Activated CD4-positive, alpha-beta T cell treated with anti-CD3 and anti-CD28 coated beads, Interleukin-2, amount 50 U/mL, for 4 hours (primary cell): Measurements from ENCODE around the gene CLTC.

ENCODE experiments used
- DNase-seq, 2 experiments: peaks; one replicate each; pipeline ENCODE4 v3.0.0-alpha.2; 2020

Gene CLTC

DNA sequence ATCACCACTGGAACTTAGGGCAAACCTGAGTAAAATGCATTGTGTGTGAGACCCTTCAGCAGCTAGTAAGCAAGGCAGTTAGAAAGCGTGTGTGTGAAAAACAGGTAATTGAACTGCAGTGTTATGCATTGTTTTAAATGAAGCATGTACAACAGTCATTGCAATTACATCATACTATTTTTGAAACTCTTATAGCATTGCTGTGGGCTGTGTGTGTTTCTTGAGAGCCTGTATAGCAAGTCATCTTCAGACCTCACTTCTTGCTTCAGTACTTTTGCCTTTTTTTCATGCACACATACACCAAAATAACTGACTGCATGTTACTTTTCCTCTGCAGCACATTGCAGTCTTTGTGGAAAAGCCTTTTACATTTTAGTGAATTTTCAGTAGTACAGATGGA, 68.3 kb downstream of the CLTC start:
- no peak for DNase-seq

DNA sequence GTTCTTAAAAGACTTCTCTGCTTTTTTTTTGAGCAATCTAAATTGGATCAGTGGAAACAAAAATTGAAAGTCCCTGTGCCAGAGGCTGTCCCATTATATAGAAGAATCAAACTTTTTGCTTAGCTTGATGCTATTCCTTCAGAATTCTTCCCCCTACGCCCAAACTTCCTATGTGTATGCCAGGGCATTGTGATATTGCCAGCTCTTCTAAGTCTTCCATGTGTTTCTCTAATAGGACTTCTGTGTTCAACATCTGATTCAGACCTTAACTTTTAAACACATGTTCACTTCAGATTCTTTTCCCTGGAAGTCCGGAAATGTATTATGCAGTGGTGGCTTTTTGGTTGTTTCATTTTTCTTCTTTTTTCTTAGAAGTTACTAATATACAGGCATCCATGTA, 68.8 kb downstream of the CLTC start:
- DNase-seq = no peak

DNA sequence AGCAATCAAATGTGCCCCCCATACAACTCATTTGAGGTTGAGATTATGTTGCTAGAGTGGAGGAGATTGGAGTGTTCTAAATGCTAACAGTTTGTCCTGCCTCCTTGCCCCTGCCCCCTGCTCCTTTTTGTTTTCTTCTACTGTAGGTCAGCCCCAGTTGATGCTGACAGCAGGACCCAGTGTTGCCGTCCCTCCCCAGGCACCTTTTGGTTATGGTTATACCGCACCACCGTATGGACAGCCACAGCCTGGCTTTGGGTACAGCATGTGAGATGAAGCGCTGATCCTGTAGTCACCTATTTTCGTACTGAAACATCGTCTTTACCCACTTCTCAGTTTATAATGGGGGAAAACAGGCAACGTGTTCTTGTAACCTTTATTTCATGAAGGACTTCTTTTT, 73.9 kb downstream of the CLTC start:
- no peak for DNase-seq

DNA sequence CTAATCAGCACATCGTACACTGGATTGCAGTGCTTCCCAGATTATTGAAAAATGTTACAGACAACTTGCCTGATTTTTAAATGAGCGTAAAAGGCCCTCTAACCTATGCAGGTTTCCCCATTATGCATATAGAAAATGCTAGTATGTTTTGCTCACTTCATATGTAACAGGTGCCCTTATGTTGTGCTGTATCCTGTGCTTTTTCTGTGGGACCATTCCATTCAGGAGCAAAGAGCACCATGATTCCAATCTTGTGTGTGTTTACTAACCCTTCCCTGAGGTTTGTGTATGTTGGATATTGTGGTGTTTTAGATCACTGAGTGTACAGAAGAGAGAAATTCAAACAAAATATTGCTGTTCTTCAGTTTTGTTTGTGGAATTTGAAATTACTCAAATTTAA, 74.6 kb downstream of the CLTC start:
- DNase-seq = no peak

DNA sequence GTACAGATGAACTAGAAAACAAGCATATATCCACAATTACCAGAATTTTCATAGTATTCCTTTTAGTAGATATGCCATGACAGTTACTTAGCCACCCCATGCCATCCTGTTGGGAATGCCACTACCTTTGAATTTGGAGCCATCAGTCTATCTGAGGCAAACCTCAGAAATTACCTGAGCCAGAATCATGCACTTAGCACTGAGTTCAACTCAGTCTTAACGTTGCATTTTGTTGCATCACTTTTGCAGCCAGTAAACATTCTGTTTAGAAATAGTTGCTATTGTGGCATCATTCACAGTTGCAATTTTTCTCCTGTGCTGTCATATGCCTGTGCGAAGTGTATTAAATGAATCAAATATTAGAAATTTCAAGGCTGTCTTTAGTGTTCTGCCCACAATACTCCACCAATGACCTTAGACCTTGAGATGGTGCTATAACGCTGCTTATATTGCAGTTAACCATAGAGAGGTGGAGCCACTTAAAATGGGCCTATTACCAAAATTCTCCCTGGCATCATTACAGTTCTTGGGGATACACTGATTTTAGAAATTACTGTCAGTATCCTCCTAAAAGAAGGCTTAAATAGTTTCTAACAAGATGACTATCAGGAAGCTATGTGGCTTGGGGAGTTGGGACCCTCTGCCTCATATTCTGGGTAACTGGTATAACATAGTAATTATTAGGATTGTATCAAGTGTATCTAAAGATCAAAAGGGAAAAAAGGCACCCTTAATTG, 76.4 kb downstream of the CLTC start:
- no peak for DNase-seq

DNA sequence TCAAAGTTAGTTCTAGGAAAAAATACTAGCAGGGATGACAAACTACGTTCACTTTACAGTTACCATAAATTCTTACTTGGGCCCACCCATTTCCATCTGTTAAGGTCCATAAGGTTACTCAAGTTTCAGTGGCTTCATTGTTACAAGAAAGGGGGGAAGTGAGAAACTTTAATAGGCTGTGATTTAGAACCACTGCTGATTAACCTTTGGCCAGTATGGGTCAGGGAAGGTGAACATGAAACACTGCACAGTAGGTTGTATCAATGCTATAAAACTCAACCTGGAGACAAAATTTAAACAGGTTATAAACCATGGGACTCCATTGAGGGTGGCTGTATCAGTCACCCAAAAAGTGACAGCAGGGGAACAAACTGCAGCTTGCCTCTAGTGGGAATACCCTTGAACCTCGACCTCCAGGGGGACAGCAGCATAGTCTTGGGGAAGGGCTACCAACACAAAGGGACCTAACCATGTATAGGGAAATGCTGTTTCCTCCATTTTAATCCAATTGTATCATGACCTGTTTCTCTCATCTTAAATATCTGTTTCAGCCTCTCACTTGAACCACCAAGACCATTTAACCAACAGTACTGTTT, 77.1 kb downstream of the CLTC start:
- no peak for DNase-seq

DNA sequence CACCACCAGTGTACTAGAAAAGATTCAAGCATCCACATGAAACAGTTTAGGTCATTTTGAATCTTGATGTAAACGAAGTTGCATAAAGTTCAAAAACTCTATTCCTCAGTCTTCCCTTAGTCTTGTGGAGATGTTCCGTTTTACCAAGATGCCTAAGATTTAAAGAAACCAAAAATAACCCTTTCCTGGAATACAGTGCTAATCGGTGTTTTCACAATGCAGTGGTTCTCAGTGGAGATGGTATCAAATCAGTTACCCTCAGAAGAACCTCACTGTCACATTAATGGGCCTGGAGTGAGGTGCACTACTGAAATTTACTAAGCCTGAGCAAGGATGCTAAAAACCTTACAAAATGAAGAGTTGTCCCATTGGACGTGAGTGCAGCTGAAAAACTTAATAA, 78.4 kb downstream of the CLTC start:
- no peak for DNase-seq

DNA sequence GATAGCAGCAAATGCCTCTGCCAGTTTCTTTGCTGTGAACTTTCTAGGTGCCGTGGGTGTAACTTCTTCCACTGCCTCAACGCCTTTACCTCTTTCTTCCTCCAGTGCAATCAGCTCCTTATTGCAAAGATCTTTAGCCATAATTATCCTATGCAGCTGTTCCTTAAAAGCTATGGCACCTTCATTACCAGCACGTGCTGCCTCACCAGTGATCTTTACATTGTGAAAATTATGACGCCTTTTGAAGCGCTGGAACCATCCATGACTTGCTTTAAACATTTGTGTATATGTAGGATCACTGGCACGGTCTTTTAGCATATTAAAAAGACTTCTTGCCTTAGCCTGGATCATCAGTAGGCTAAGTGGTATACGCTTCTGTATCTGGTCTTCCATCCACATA, 79.5 kb downstream of the CLTC start:
- DNase-seq = no peak

DNA sequence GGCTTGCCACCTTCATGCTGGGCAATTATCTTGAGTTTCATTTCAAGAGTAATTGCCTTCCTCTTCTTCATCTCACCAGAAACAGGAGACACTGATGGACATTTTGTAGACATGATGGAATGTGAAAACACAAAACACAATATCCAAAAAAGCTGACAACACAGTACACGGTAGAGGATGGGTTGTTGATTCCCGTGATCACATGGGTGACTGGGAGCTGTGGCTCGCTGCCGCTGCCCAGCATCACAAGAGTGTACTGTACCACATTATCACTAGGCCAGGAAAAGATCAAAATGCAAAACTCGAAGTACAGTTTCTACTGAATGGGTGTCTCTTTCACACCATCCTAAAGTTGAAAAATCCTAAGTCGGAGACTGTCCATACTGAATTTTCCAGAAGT, 80.1 kb downstream of the CLTC start:
- no peak for DNase-seq

DNA sequence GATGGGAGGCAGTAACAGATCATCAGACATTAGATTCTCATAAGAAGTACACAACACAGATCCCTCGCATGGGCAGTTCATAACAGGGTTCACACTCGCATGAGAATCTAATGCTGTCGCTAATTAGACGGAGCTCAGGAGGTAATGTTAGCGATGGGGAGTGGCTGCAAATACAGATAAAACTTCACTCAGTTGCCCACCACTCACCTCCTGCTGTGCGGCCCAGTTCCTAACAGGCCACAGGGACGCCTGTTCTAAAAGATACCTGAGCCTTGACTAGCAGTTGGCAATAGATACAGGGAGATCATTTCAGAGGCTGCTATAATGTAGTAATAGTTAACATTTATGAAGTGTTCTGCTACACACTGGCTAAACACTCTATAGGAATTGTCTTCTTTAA, 82.6 kb downstream of the CLTC start:
- no peak for DNase-seq

DNA sequence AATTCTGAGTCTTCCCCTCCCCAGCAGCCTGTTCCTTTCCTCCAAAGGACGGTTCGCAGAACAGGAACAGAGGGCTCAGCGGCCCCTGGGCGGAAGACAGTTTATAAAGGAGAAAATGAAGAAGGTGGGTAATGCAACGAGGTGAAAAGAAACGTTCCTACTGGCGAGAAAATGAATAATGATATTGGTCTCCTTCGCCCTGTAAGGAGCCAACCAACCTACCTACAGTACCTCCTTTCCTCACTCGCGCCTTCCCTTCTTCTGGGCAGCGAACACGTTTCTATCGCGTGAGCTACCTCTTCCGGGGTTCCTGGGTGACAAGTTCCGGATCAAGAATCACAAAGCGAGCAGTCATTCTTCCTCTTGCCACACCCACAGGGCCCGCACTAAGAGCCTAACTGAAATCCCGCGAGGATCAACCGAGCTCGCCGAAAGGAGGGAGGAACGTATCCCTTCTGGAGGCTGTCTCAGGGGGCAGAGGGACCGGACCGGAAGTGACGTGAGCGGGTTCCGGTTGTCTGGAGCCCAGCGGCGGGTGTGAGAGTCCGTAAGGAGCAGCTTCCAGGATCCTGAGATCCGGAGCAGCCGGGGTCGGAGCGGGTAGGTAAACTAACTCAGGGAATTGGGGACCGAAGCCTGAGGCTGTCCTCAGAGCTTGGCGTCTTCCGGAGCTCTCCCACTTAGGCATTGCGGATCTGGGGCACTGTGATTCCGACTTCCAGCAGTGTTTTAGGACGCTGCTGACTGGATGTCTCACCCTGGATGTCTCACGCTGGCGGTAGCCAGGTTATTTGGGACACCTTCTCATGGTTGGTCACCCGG, 87.7 kb downstream of the CLTC start, which contains the start of the genes PTRH2 and VMP1:
PTRH2 (minus strand) TSS at position 282 of the 822 bp plus-strand sequence. CDS start 9,452 bp downstream, outside the sequence.
VMP1 (plus strand) TSS at position 506 of the 822 bp plus-strand sequence. CDS start 23,793 bp downstream, outside the sequence.
- peak; percentile 84 to 89 for DNase-seq

DNA sequence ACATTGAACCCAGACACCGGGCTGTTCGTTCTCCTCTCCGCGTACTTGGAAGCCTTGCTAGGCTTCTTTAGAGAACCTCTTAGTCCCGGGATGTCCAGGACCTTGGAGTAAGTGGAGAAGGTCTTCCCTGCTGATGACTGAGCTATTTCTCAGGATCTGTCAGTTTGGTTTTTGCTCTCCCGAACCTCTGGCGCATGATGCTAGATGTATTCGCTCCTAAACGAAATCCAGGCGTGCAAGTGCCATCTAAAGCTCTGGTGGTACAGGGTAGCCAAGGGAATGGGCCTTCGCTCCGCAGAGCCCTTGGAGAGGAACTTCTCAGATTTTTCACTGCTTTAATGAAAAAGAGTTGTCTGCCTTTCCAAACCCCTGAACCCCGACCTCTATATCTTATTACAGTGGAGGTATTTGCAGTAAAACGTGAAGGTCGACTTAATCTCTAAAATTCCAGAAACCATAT, 88.3 kb downstream of the CLTC start:
- no peak for DNase-seq

DNA sequence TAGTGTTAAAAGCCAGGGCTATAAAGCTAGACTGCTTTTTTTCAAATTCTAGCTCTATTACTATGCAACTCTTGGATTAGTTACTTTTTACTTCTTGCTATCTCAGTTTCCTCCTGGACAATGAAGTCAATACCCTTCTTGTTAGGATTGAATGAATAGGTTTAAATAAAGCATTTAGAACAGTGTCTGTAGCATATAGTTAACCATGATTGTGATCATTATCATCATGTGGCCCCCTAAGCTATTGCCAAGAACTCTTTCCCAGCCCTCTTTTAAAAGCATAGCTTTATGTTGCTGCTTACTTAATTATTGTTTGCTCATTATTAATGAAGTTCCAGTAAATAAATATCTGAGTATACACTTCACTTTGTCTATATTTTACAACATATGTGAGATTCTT, 92.2 kb downstream of the CLTC start:
- no peak for DNase-seq

DNA sequence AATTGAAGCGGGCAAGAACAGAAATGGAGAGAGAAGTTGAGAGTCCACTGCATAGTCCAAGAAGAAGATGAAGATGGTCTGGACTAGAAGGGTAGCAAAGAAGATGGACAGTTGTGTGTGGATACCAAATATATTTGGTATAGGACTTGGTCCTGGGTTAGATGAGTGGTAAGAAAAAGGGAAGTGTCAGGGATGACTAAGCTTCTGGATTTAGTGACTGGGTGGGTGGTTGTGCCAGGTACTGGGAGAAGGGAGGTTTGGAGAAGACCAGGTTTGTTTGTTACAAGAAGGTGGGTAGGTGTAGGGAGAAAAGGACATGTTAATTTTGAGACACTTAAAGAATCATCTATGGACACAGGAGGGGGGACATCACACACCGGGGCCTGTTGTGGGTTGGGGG, 93.2 kb downstream of the CLTC start:
- no peak for DNase-seq

DNA sequence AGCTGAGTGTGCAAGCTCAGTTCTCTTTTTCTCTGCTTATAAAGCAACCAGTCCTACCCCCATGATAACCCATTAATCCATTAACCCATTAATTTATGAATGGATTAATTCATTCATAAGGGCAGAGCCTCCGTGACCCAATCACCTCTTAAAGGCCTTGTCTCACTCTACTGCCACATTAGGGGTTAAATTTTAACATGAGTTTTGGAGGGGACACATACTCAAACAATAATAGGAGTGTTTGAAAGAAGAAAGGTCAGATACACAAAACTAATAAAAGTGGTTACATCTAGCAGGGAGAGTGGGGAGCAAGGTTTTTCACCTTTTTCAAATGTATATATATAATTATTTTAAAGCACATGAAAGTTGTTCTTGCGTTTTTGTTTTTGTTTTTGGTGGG, 94.6 kb downstream of the CLTC start:
- no peak for DNase-seq

DNA sequence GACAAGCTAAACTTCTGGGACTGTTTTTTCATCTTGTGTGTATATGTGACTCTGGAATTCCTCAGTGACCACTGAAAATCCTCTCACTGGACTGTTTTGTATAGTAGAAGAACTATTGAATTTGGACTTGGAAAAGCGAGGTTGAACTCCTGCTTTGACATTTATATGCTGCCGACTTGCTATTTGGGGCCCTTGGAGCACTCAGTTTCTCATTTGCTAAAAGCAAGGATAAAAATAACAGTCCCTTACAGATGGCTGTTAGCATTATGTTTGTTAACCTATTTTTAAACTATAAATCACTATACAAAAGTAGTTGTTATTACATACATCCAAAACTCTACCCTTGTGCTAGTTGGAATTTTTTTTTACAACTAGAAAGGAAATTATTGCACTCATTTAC, 96.7 kb downstream of the CLTC start:
- no peak for DNase-seq

DNA sequence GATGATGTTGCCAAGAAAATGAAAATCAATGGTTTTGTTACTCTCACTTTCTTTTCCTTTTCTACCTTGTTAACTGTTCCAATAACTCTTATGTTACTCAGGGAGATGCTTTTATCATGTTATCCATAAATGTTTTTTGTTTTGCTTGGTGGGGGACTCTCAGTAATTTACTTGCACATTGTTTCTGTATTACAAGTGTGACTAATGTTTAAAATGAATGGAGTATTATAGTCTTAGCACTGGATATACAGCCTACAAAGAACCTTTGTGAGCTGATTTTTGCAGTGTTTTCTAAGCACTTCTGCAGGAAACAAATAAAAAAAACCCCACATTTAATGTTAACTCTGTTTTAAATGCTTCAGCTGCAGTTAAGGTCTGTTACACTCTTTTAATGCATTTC, 99.8 kb downstream of the CLTC start:
- DNase-seq = no peak

DNA sequence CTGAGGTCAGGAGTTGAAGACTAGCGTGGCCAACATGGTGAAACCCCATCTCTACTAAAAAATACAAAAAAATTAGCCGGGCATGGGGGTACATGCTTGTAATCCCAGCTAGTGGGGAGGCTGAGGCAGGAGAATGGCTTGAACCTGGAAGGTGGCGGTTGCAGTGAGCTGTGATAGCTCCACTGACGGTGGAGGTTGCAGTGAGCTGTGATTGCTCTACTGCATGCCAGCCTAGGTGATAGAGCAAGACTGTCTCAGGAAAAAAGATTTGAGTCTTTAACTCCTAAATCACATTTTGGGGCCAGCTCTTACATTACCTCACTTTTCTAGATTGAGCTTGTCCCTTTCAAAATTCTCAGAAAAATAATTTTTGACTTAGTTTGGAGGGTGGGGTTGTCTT, 102.9 kb downstream of the CLTC start:
- no peak for DNase-seq

DNA sequence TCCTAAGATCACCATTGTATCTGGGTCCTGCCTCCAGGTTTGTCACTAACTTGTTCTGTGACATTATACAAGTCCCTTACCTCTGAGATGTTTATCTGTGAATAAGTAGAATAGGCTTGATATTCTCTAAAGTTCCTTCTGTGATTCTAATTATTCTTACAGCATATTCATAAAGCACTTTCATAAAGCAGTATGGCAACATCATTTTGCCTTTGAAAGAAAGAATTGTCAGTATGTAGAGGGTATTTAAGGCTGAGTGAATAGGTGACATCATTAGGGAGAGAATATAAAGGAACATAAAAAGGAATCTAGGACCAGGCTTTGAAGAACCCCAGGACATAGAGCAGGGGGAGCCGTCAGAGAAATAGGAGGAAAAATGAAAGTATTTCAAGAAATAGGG, 103.3 kb downstream of the CLTC start:
- DNase-seq = no peak

DNA sequence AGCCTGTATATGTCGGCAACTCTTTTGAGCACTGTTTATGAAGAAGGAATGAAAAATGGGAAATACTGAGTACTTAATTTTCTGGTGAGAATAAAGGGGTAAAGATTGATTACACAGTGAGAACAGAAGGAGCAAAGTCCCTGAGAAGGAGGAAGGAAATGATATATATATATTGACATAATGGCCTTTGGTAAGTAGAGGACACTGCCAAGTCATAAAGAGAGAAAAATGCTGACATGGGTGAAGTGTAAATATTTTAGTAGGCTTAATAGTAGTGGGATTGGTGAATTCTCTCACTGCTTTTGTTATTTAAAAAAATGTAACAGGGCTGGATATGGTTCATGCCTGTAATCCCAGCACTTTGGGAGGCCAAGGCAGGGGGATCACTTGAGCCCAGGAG, 103.9 kb downstream of the CLTC start:
- DNase-seq = no peak

DNA sequence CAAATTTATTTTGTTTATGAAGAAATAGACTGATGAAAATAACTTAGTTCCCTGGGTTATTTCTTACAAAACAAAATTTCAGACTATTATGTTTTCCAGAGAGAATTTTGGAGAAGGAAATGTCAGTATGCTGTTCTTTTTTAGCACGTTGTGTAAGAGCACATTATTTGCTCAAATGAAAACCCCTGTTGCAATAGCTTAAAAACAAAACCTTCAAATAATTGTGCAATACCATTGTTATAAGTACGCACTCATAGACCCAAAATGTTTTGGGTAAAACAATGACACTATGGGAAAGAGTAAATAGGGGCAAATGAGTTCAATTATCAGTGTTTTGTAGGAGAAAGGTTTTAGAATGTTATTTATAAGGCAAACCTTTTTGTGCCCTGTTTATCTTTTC, 106.0 kb downstream of the CLTC start:
- DNase-seq = no peak

DNA sequence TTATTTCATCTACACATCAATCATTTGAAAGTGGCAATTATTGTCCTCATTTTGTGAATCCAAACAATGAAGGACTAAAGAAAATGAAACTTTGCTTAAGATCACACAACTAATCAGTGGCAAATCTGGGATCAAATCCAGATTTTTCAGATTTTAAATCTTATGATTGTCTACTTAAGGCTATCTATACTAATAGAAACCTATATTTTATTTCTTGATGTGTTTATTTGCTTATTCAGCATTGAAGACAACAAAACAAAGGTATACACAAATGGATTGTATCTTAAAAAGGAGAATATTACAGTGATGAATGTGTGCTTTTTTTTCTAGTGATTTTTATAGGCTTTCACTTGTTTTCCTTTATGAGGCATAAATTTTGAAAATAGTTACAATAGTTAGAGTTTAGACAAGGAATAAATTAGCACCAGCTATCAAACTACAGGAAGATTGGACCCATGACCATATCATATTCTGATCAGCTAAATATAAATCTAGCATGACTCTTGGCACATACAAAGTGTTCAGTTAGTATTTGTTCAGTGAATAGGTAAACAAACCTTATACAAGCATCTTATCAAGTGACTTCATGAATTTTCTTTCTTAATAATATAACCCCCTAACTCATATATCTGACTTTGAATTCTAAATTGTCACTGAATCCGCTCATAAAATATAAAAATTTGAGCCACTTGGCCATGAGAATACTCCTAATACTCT, 108.3 kb downstream of the CLTC start:
- no peak for DNase-seq

DNA sequence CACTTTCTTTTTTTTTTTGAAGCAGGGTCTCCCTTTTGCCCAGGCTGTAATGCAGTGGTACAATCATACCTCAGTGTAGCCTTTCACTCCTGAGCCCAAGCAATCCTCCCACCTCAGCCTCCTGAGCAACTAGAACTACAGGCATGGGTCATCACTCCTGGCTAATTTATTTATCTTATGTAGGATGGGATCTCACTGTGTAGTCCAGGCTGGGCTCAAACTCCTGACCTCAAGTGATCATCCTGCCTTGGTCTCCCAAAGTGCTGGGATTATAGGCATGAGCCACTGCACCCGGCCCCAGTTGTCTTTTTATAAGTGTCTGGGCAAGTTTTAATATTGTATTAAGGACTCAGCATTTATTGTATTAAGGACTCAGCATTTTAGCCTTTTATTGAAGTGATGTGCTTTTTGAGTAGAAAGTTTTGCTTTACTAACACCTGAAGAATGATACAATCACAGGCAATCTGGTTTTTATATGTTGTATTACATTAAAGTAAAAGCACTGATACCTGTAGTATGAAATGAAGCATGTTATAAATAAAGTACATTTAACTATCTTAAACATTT, 110.7 kb downstream of the CLTC start:
- DNase-seq = no peak
